PC-9 (cell line): Measurements from ENCODE around the gene GPC2. TPM values are rescaled to one million over a fixed set of nuclear protein-coding genes. Genes with fewer than 3 reads are reported as not detected.
"Not testable (repeated sequence)": the region's sequence is repeated elsewhere in the genome, so short reads cannot be mapped to it uniquely, and the experiment has no call there.

ENCODE experiments used
- BruUV-seq: library from RNA; stranded (reverse); fragments of 400-500 nt; replicated peaks from 2 replicates; lab custom pipeline; 2021; lab: Mats Ljungman, UMichigan
- CTCF ChIA-PET: fragments of 300-600 bp; sonication (Branson Sonifier 250); formaldehyde crosslinking; loops from one replicate; lab custom pipeline; 2022; ENCODE audit warnings: antibody characterized with exemption; lab: Charles Lee
- POLR2A ChIA-PET: fragments of 300-600 bp; sonication (Branson Sonifier 250); formaldehyde crosslinking; loops from one replicate; lab custom pipeline; 2022; ENCODE audit warnings: antibody characterized with exemption; ENCODE audit not compliant: unreplicated experiment; lab: Charles Lee
- DNase-seq, 2 experiments: peaks; one replicate each; pipeline versions ENCODE4 v3.0.0 to v3.0.0-alpha.2; 2015 to 2022; ENCODE audit warnings: mixed read lengths in 1 of 2
- H2AFZ ChIP-seq: fragments of 200-600 bp; sonication (generic); 2 replicates; pipeline ENCODE4 v1.8.1; 2017; ENCODE audit warnings: antibody characterized with exemption
- H3F3A ChIP-seq: fragments of 200-600 bp; sonication (generic); 2 replicates; pipeline ENCODE4 v1.8.1; 2017; ENCODE audit warnings: antibody characterized with exemption, mild to moderate bottlenecking, low read depth; ENCODE audit not compliant: insufficient read depth
- H3K27ac ChIP-seq: fragments of 200-600 bp; sonication (generic); 2 replicates; pipeline ENCODE4 v1.6.1; 2016; ENCODE audit warnings: mixed run types
- H3K27me3 ChIP-seq: fragments of 200-600 bp; sonication (generic); 2 replicates; pipeline ENCODE4 v1.6.1; 2016; ENCODE audit warnings: low read depth, mixed run types; ENCODE audit not compliant: insufficient read depth
- H3K36me3 ChIP-seq: fragments of 200-600 bp; sonication (generic); 2 replicates; pipeline ENCODE4 v1.6.1; 2016; ENCODE audit warnings: low read depth, mixed run types
- H3K4me1 ChIP-seq: fragments of 200-600 bp; sonication (generic); replicated peaks from 2 replicates; pipeline ENCODE4 v1.6.1; 2016; ENCODE audit warnings: mixed run types; ENCODE audit not compliant: insufficient read depth
- H3K4me2 ChIP-seq: fragments of 200-600 bp; sonication (generic); 2 replicates; pipeline ENCODE4 v1.6.1; 2017; ENCODE audit warnings: mixed run types
- H3K4me3 ChIP-seq: fragments of 200-600 bp; sonication (generic); 2 replicates; pipeline ENCODE4 v1.6.1; 2016; ENCODE audit warnings: mixed run types
- H3K79me2 ChIP-seq: fragments of 200-600 bp; sonication (generic); 2 replicates; pipeline ENCODE4 v1.6.1; 2017; ENCODE audit warnings: low read depth, mixed run types
- H3K9me2 ChIP-seq: fragments of 200-600 bp; sonication (generic); 2 replicates; pipeline ENCODE4 v1.8.1; 2017; ENCODE audit warnings: mild to moderate bottlenecking; ENCODE audit not compliant: insufficient read depth
- H3K9me3 ChIP-seq: fragments of 200-600 bp; sonication (generic); 2 replicates; pipeline ENCODE4 v1.8.1; 2016; ENCODE audit warnings: low read depth; ENCODE audit not compliant: insufficient read depth
- H4K20me1 ChIP-seq: fragments of 200-600 bp; sonication (generic); 2 replicates; pipeline ENCODE4 v1.8.1; 2017; ENCODE audit not compliant: insufficient read depth
- EZH2 ChIP-seq: fragments of 200-600 bp; sonication (generic); IDR thresholded peaks from 2 replicates; pipeline ENCODE4 v1.8.0; 2017; ENCODE audit warnings: antibody characterized with exemption, low read depth
- intact Hi-C: fragments of 100-400 bp; cut with micrococcal nuclease; formaldehyde crosslinking; loops from one replicate; pipeline ENCODE4 v1.10.0; 2022; ENCODE audit not compliant: unreplicated experiment
- total RNA-seq: library from RNA; stranded (reverse); gene quantifications from 2 replicates; pipeline ENCODE4 v1.2.3, GENCODE V29; 2021
- TF ChIP-seq, protein P1 (sequence below): fragments of 200-600 bp; sonication (generic); conservative IDR thresholded peaks from 2 replicates; pipeline ENCODE4 v1.6.1; 2017; ENCODE audit warnings: mixed run types, antibody characterized with exemption, mild to moderate bottlenecking, moderate library complexity

The GPC2 gene
- total RNA-seq, 1 experiment from 2014 or later: 4.5 TPM

DNA sequence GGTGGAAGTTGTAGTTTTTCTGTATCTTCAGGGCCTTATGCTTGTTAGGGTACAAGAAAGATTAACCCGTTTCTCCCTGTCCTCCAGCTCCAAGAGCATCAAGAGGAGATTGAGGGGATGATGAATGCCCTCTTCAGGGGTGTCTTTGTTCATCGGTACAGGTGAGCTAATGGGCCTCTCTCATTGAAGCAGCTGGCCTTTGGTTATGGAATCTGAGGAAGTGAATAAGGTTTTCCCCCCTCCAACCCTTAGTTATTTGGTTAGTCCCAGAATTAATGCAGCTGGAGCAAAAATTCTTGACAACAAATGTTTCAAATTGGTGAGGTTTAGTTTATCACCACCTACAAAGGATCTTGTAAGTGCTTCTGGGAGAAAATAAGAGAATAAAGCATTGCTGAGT, 18.0 kb upstream of the GPC2 start:
- DNase-seq: no peak
- H3K9me3 ChIP-seq: no peaks in the 10 kb centered on the region
- no TSS peak for BruUV-seq
- no peak overlapping the region for H3K27ac ChIP-seq
- no peak overlapping the region for H3K4me2 ChIP-seq
- no peak overlapping the region for H3K4me3 ChIP-seq
- H3K4me1 ChIP-seq: peaks cover 22% of the 10 kb centered on the region
- no peaks in the 10 kb centered on the region for H3K36me3 ChIP-seq
- no peak for TF ChIP-seq EZH2
- TF ChIP-seq, protein P1, sequence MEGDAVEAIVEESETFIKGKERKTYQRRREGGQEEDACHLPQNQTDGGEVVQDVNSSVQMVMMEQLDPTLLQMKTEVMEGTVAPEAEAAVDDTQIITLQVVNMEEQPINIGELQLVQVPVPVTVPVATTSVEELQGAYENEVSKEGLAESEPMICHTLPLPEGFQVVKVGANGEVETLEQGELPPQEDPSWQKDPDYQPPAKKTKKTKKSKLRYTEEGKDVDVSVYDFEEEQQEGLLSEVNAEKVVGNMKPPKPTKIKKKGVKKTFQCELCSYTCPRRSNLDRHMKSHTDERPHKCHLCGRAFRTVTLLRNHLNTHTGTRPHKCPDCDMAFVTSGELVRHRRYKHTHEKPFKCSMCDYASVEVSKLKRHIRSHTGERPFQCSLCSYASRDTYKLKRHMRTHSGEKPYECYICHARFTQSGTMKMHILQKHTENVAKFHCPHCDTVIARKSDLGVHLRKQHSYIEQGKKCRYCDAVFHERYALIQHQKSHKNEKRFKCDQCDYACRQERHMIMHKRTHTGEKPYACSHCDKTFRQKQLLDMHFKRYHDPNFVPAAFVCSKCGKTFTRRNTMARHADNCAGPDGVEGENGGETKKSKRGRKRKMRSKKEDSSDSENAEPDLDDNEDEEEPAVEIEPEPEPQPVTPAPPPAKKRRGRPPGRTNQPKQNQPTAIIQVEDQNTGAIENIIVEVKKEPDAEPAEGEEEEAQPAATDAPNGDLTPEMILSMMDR: no peak
- CTCF ChIA-PET: no interaction called here
- no peaks in the 10 kb centered on the region for H3K79me2 ChIP-seq
- H3K27me3 ChIP-seq: no peaks in the 10 kb centered on the region
- intact Hi-C loops: no loop called here
- H3K9me2 ChIP-seq: no peaks in the 10 kb centered on the region
- peaks cover 11% of the 10 kb centered on the region for H3F3A ChIP-seq
- POLR2A ChIA-PET: no interaction called here
- H4K20me1 ChIP-seq: no peaks in the 10 kb centered on the region
- no peak overlapping the region for H2AFZ ChIP-seq

DNA sequence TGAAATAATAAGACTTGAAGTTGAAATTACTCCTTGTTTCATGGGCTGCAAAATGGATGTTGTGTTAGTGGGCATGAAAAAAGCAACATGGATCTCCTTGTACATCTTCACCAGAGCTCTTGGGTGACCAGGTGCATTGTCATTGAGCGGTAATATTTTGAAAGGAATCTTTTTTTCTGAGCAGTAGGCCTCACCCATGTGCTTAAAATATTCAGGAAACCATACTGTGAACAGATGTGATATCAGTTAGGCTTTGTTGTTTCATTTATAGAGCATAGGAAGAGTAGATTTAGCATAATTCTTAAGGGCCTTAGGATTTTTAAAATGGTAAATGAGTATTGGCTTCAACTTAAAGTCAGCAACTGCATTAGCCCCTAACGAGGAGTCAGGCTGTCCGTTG, 15.8 kb upstream of the GPC2 start:
- Histone ChIP-seq H3K4me3 (no peak overlapping the region), H3K9me3 (no peaks in the 10 kb centered on the region), H3K36me3 (no peaks in the 10 kb centered on the region), H3K27me3 (no peaks in the 10 kb centered on the region), H3K4me2 (no peak overlapping the region), H4K20me1 (no peaks in the 10 kb centered on the region), H3K9me2 (no peaks in the 10 kb centered on the region), H3F3A (peaks cover 11% of the 10 kb centered on the region), H3K4me1 (peaks cover 22% of the 10 kb centered on the region), H3K27ac (no peak overlapping the region), H2AFZ (no peak overlapping the region), H3K79me2 (no peaks in the 10 kb centered on the region)
- TF ChIP-seq EZH2: no peak
- TF ChIP-seq, protein P1: no peak
- intact Hi-C loops: no loop called here
- no peak for DNase-seq
- no TSS peak for BruUV-seq
- ChIA-PET POLR2A (no interaction called here), CTCF (no interaction called here)

DNA sequence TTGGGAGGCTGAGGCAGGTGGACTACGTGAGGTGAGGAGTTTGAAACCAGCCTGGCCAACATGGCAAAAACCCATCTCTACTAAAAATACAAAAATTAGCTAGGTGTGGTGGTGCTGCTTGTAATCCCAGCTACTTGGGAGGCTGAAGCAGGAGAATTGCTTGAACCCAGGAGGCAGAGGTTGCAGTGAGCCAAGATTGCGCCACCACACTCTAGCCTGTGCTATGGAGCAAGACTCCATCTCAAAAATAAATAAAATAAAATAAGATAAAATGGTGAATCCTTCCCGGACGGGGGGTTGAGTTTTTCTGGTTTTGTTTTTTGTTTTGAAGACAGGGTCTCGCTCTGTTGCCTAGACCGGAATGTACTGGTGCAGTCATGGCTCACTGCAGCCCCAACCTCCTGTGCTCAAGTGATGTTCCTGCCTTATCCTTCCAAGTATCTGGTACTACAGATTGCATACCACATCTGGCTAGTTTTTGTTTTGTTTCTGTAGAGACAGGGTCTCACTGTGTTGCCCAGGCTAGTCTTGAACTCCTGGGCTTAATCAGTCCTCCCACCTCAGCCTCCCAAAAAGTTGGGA, 15.2 kb upstream of the GPC2 start:
- CTCF ChIA-PET, H3K9me3 ChIP-seq: not testable (repeated sequence)
- H3K4me2 ChIP-seq: peak overlapping the region; percentile 38; the same call in 1 of the 2 replicates

DNA sequence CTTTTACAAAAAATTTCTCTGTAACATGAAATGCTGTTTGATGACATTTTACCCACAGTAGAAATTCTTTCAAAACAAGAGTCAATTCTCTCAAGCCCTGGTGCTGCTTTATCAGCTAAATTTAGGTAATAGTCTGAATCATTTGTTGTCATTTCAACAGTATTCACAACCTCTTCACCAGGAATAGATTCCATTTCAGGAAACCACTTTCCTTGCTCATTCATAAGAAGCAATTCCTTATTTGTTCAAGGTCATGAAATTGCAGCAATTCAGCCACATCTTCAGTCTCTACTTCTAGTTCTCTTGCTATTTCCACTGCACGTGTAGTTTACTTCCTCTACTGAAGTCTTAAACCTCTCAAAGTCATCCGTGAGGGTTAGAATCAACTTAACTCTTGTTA, 14.6 kb upstream of the GPC2 start:
- Histone ChIP-seq H3K27me3 (no peaks in the 10 kb centered on the region), H3K9me3 (no peaks in the 10 kb centered on the region), H4K20me1 (no peaks in the 10 kb centered on the region), H3K27ac (peak overlapping the region; percentile 27; the same call in 1 of the 2 replicates), H3K79me2 (no peaks in the 10 kb centered on the region), H3K4me3 (no peak overlapping the region), H3F3A (peaks cover 11% of the 10 kb centered on the region), H3K9me2 (no peaks in the 10 kb centered on the region), H3K36me3 (no peaks in the 10 kb centered on the region), H2AFZ (no peak overlapping the region), H3K4me1 (peaks cover 22% of the 10 kb centered on the region), H3K4me2 (peak overlapping the region; percentile 38)
- peak in 1 of 2 experiments; percentile 80 for DNase-seq
- ChIA-PET POLR2A (no interaction called here), CTCF (no interaction called here)
- intact Hi-C loops: no loop called here
- TF ChIP-seq EZH2: no peak
- TF ChIP-seq, protein P1: no peak
- BruUV-seq: no TSS peak

More for the DNA sequence above, 15.2 kb upstream of the GPC2 start:
- H3K4me1 ChIP-seq: peaks cover 22% of the 10 kb centered on the region
- intact Hi-C loops, BruUV-seq, H4K20me1 ChIP-seq, H3K4me3 ChIP-seq, H3K79me2 ChIP-seq, H3K36me3 ChIP-seq, H2AFZ ChIP-seq, DNase-seq, POLR2A ChIA-PET, H3K9me2 ChIP-seq, H3K27me3 ChIP-seq: not testable (repeated sequence)
- H3K27ac ChIP-seq: peak overlapping the region; percentile 27; the same call in 1 of the 2 replicates
- peaks cover 11% of the 10 kb centered on the region for H3F3A ChIP-seq
